SK-N-SH treated with all-trans-retinoic acid at 6 μM for 48 hours (cell line): ENCODE data around the gene CALN1.

ENCODE experiments used
- ATAC-seq: fragments of 200-7000 bp; cut with Tn5 transposase; 3 replicates; pipeline ENCODE4 v1.9.1; 2020; ENCODE audit warnings: mild to moderate bottlenecking, moderate library complexity
- ARNTL ChIP-seq: fragments of 450-650 bp; formaldehyde crosslinking; IDR thresholded peaks from 2 replicates; pipeline ENCODE4 v1.5.0; 2020; ENCODE audit warnings: low read depth, mild to moderate bottlenecking, moderate library complexity, borderline replicate concordance
- BACH2 ChIP-seq: fragments of 250-450 bp; sonication (Bioruptor Pico); IDR thresholded peaks from 2 replicates; pipeline ENCODE4 v1.9.0; 2021; ENCODE audit warnings: mild to moderate bottlenecking, borderline replicate concordance
- CSDC2 ChIP-seq: fragments of 250-450 bp; sonication (Bioruptor Pico); IDR thresholded peaks from 2 replicates; pipeline ENCODE4 v1.5.0; 2020; ENCODE audit warnings: mild to moderate bottlenecking, moderate library complexity
- CSRNP3 ChIP-seq: fragments of 250-450 bp; sonication (Bioruptor Pico); IDR thresholded peaks from 2 replicates; pipeline ENCODE4 v1.5.1; 2021; ENCODE audit warnings: mild to moderate bottlenecking, moderate library complexity
- GLIS3 ChIP-seq: fragments of 250-450 bp; sonication (Bioruptor Pico); IDR thresholded peaks from 2 replicates; pipeline ENCODE4 v1.5.0; 2020; ENCODE audit warnings: mild to moderate bottlenecking, moderate library complexity
- ISL1 ChIP-seq: fragments of 250-450 bp; sonication (Bioruptor Pico); IDR thresholded peaks from 2 replicates; pipeline ENCODE4 v2.1.2; 2022; ENCODE audit warnings: mild to moderate bottlenecking, moderate library complexity
- OSR1 ChIP-seq: fragments of 250-450 bp; sonication (Bioruptor Pico); IDR thresholded peaks from 2 replicates; pipeline ENCODE4 v1.8.0; 2022; ENCODE audit warnings: moderate library complexity, mild to moderate bottlenecking, inconsistent platforms
- PATZ1 ChIP-seq: fragments of 250-450 bp; sonication (Bioruptor Pico); IDR thresholded peaks from 2 replicates; pipeline ENCODE4 v1.8.0; 2020; ENCODE audit warnings: mild to moderate bottlenecking, moderate library complexity, borderline replicate concordance
- PPARA ChIP-seq: fragments of 250-450 bp; sonication (Bioruptor Pico); IDR thresholded peaks from 2 replicates; pipeline ENCODE4 v1.5.0; 2020; ENCODE audit warnings: mild to moderate bottlenecking, borderline replicate concordance
- SNAI2 ChIP-seq: fragments of 250-450 bp; sonication (Bioruptor Pico); IDR thresholded peaks from 2 replicates; pipeline ENCODE4 v1.5.0; 2020; ENCODE audit warnings: mild to moderate bottlenecking, moderate library complexity
- TCF4 ChIP-seq: fragments of 250-450 bp; sonication (Bioruptor Pico); IDR thresholded peaks from 2 replicates; pipeline ENCODE4 v1.8.0; 2021; ENCODE audit warnings: mild to moderate bottlenecking, moderate library complexity, borderline replicate concordance
- TSHZ2 ChIP-seq: fragments of 250-450 bp; sonication (Bioruptor Pico); IDR thresholded peaks from 2 replicates; pipeline ENCODE4 v1.5.0; 2020; ENCODE audit warnings: mild to moderate bottlenecking, moderate library complexity
- ZC3H10 ChIP-seq: fragments of 250-450 bp; sonication (Bioruptor Pico); IDR thresholded peaks from 2 replicates; pipeline ENCODE4 v1.5.1; 2021; ENCODE audit warnings: mild to moderate bottlenecking, moderate library complexity
- ZFP3 ChIP-seq: fragments of 250-450 bp; sonication (Bioruptor Pico); IDR thresholded peaks from 2 replicates; pipeline ENCODE4 v1.5.0; 2020; ENCODE audit warnings: mild to moderate bottlenecking, moderate library complexity
- ZFP30 ChIP-seq: fragments of 450-650 bp; formaldehyde crosslinking; IDR thresholded peaks from 2 replicates; pipeline ENCODE4 v1.5.0; 2022; ENCODE audit warnings: mild to moderate bottlenecking, moderate library complexity
- ZNF565 ChIP-seq: fragments of 450-650 bp; formaldehyde crosslinking; conservative IDR thresholded peaks from 2 replicates; pipeline ENCODE4 v1.5.0; 2020; ENCODE audit warnings: low read depth, mild to moderate bottlenecking, moderate library complexity
- ZNF70 ChIP-seq: fragments of 450-650 bp; formaldehyde crosslinking; IDR thresholded peaks from 2 replicates; pipeline ENCODE4 v1.5.0; 2020; ENCODE audit warnings: mild to moderate bottlenecking, moderate library complexity
- TF ChIP-seq, protein P1 (sequence below): fragments of 250-450 bp; sonication (Bioruptor Pico); IDR thresholded peaks from 2 replicates; pipeline ENCODE4 v1.5.1; 2020; ENCODE audit warnings: low read depth, mild to moderate bottlenecking, moderate library complexity
- TF ChIP-seq, protein P2 (sequence below): fragments of 250-450 bp; sonication (Bioruptor Pico); IDR thresholded peaks from 2 replicates; pipeline ENCODE4 v1.8.0; 2021; ENCODE audit warnings: low read depth, mild to moderate bottlenecking, moderate library complexity, borderline replicate concordance

Gene CALN1

GRCh38 chr7:72335561-72336381, 76.4 kb downstream of the CALN1 start:
- no peak; the same call in 2 of the 3 replicates for ATAC-seq
- TF ChIP-seq ZNF565 (no peak), BACH2 (CRISPR knock-in tag) (no peak), ARNTL (CRISPR knock-in tag) (no peak), ZFP3 (no peak), TCF4 (no peak), GLIS3 (CRISPR knock-in tag) (no peak), PPARA (no peak)
- TF ChIP-seq, protein P1, sequence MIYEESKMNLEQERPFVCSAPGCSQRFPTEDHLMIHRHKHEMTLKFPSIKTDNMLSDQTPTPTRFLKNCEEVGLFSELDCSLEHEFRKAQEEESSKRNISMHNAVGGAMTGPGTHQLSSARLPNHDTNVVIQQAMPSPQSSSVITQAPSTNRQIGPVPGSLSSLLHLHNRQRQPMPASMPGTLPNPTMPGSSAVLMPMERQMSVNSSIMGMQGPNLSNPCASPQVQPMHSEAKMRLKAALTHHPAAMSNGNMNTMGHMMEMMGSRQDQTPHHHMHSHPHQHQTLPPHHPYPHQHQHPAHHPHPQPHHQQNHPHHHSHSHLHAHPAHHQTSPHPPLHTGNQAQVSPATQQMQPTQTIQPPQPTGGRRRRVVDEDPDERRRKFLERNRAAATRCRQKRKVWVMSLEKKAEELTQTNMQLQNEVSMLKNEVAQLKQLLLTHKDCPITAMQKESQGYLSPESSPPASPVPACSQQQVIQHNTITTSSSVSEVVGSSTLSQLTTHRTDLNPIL (CRISPR knock-in tag), result no peak

DNA sequence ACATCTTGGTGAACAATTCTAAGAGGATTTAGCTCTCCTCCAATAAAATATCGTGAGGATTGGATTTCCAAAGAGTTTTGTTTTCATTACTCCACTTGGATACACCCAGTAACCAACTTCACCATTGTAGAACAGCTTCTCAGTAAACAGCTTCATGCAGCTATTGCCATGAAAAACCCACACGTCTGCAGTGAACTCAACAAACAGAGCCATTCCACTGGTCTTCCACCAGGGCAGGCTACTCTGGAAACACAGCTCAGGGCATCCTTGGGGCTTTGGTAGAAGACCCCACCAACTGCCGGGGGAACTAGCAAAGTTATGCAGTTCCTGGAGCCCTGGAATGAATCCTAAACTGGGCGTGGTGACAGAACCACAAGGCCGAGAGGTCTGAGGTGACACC, 77.4 kb downstream of the CALN1 start:
- TF ChIP-seq ZFP3 (no peak), ZC3H10 (CRISPR knock-in tag) (no peak), SNAI2 (CRISPR knock-in tag) (no peak), ZNF70 (CRISPR knock-in tag) (no peak), PATZ1 (no peak), TCF4 (no peak), GLIS3 (CRISPR knock-in tag) (no peak), ISL1 (CRISPR knock-in tag) (no peak), CSDC2 (no peak), ZFP30 (CRISPR knock-in tag) (no peak), BACH2 (CRISPR knock-in tag) (no peak), TSHZ2 (CRISPR knock-in tag) (no peak)
- TF ChIP-seq, protein P2, sequence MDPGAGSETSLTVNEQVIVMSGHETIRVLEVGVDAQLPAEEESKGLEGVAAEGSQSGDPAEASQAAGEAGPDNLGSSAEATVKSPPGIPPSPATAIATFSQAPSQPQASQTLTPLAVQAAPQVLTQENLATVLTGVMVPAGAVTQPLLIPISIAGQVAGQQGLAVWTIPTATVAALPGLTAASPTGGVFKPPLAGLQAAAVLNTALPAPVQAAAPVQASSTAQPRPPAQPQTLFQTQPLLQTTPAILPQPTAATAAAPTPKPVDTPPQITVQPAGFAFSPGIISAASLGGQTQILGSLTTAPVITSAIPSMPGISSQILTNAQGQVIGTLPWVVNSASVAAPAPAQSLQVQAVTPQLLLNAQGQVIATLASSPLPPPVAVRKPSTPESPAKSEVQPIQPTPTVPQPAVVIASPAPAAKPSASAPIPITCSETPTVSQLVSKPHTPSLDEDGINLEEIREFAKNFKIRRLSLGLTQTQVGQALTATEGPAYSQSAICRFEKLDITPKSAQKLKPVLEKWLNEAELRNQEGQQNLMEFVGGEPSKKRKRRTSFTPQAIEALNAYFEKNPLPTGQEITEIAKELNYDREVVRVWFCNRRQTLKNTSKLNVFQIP, result no peak
- TF ChIP-seq, protein P1 (CRISPR knock-in tag), result no peak
- ATAC-seq, result no peak

GRCh38 chr7:72334066-72334465, 78.1 kb downstream of the CALN1 start:
- no peak for ATAC-seq

More at GRCh38 chr7:72334066-72334465, 78.1 kb downstream of the CALN1 start:
- no peak for TF ChIP-seq PPARA
- TF ChIP-seq ZFP30 (CRISPR knock-in tag), result no peak
- TF ChIP-seq SNAI2 (CRISPR knock-in tag), result no peak
- TF ChIP-seq ZNF70 (CRISPR knock-in tag), result no peak
- no peak for TF ChIP-seq OSR1 (CRISPR knock-in tag)
- TF ChIP-seq CSRNP3, result no peak
- TF ChIP-seq ARNTL (CRISPR knock-in tag), result no peak
- no peak for TF ChIP-seq GLIS3 (CRISPR knock-in tag)
- TF ChIP-seq, protein P1 (CRISPR knock-in tag), result no peak
- TF ChIP-seq ZNF565, result no peak
- no peak for TF ChIP-seq TCF4
- TF ChIP-seq, all 23 proteins: peak for 0
